ENCODE results near the gene DEPDC1. TPM values are rescaled to one million over a fixed set of nuclear protein-coding genes. Genes with fewer than 3 reads are reported as not detected.

Gene DEPDC1
- total RNA-seq, 1 experiment from 2014 or later = 26.1 TPM

DNA sequence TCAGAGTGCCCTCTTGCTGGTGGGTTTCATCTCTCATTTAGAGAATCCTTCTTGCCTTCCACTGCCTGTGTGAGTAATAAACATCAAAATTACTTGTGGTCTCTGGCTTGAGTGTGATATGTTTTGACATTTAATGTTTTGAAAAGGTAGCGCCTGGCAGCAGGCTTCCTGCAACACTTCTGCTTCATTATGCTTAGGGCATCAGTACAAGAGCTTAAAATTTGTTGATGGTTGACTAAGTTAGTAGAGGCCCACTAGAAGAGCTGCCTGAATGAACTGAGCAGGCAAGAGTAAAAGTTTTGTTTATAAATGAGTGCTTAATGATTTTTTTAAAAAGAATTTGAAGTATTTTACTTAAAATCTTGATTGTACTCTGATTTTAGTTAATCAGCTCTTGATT, 40.7 kb downstream of the DEPDC1 start:
- Histone ChIP-seq H3K9me3 (ENCODE audit: control insufficient read depth, low read depth, low read length) (no peaks in the 10 kb centered on the region), H3K27me3 (ENCODE audit: insufficient read depth, low read length) (no peaks in the 10 kb centered on the region), H3K4me1 (ENCODE audit: insufficient read depth, low read length) (no peaks in the 10 kb centered on the region), H3T11ph (ENCODE audit: low read length) (no peak overlapping the region), H3K56ac (ENCODE audit: insufficient read length, low read depth, low read length) (no peak overlapping the region), H4K20me1 (ENCODE audit: control insufficient read depth, insufficient read depth, insufficient read length) (no peaks in the 10 kb centered on the region), H3K27ac (ENCODE audit: insufficient read length, low read depth, low read length) (no peak overlapping the region), H2AFZ (ENCODE audit: low read length) (no peak overlapping the region), H3K23me2 (ENCODE audit: insufficient read length, low read depth, low read length, poor library complexity, severe bottlenecking) (no peaks in the 10 kb centered on the region), H3K9ac (ENCODE audit: extremely low read depth, insufficient read length, low read length) (no peak overlapping the region), H2BK12ac (ENCODE audit: insufficient read length, low read depth, low read length) (no peak overlapping the region), H2BK5ac (ENCODE audit: insufficient read length, low read length) (no peak overlapping the region), H4K5ac (ENCODE audit: insufficient read length, low read depth, low read length) (no peak overlapping the region), H4K91ac (ENCODE audit: insufficient read length, low read depth, low read length) (no peak overlapping the region), H3K4ac (ENCODE audit: low read depth, low read length) (no peak overlapping the region), H2BK120ac (ENCODE audit: low read depth, low read length, poor library complexity, severe bottlenecking) (no peak overlapping the region), H2BK15ac (ENCODE audit: low read depth, low read length) (no peak overlapping the region), H2AK5ac (ENCODE audit: insufficient read length, low read length) (no peak overlapping the region), H3K79me1 (ENCODE audit: insufficient read depth, low read depth, low read length, poor library complexity, severe bottlenecking) (no peaks in the 10 kb centered on the region), H3K23ac (ENCODE audit: insufficient read length, low read depth, low read length) (no peak overlapping the region), H3K4me2 (ENCODE audit: insufficient read depth, insufficient read length, low read length) (no peak overlapping the region), H3K14ac (ENCODE audit: insufficient read depth, low read length) (no peak overlapping the region), H4K8ac (replicated peaks; ENCODE audit: insufficient read length, low read depth, low read length) (no peak overlapping the region), H2BK20ac (ENCODE audit: low read depth, low read length, poor library complexity, severe bottlenecking) (no peak overlapping the region), H3K18ac (ENCODE audit: insufficient read length, low read depth, low read length) (no peak overlapping the region), H3K79me2 (ENCODE audit: insufficient read depth, low read length) (peaks cover 2% of the 10 kb centered on the region; the same call in 1 of the 2 replicates)
- DNase-seq = no peak
- TF ChIP-seq, protein P1, sequence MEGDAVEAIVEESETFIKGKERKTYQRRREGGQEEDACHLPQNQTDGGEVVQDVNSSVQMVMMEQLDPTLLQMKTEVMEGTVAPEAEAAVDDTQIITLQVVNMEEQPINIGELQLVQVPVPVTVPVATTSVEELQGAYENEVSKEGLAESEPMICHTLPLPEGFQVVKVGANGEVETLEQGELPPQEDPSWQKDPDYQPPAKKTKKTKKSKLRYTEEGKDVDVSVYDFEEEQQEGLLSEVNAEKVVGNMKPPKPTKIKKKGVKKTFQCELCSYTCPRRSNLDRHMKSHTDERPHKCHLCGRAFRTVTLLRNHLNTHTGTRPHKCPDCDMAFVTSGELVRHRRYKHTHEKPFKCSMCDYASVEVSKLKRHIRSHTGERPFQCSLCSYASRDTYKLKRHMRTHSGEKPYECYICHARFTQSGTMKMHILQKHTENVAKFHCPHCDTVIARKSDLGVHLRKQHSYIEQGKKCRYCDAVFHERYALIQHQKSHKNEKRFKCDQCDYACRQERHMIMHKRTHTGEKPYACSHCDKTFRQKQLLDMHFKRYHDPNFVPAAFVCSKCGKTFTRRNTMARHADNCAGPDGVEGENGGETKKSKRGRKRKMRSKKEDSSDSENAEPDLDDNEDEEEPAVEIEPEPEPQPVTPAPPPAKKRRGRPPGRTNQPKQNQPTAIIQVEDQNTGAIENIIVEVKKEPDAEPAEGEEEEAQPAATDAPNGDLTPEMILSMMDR (conservative IDR thresholded peaks at IDR 0.05) = no peak
- Mint-ChIP-seq H3K27ac (no peak overlapping the region), H3K9me3 (no peaks in the 10 kb centered on the region), H3K36me3 (ENCODE audit: insufficient read depth in 1 of 3, low read depth in 3 of 3) (no peaks in the 10 kb centered on the region), H3K27me3 (ENCODE audit: low read depth) (no peaks in the 10 kb centered on the region), H3K4me3 (no peak overlapping the region), H3K4me1 (peaks cover 4 to 8% of the 10 kb centered on the region in 2 experiments; a peak in 3 of 4 replicates)
- no CpG with 5 or more reads among the region's 1 CpG for WGBS (ENCODE audit: extremely low coverage, insufficient read length, low lambda C conversion rate)

Data from H9 (cell line).